Stimulated activated CD4-positive, alpha-beta T cell treated with anti-CD3 and anti-CD28 coated beads, Interleukin-2, amount 100 ng/mL, for 48 hours (primary cell): ENCODE results near the gene PRKAB1.

ENCODE experiments used
- DNase-seq, 2 donors: peaks; one replicate each; pipeline ENCODE4 v3.0.0-alpha.2; 2020

Gene PRKAB1

GRCh38 chr12:119714614-119715267 is 46.8 kb downstream of the PRKAB1 start:
- DNase-seq = no peak

GRCh38 chr12:119715268-119715620 is 47.3 kb downstream of the PRKAB1 start:
- no peak for DNase-seq

- no peak for DNase-seq
Observed at GRCh38 chr12:119718141-119718540, 50.2 kb downstream of the PRKAB1 start.

- no peak for DNase-seq
Observed at GRCh38 chr12:119720349-119720748, 52.4 kb downstream of the PRKAB1 start.

GRCh38 chr12:119721306-119721705 is 53.4 kb downstream of the PRKAB1 start:
- DNase-seq = no peak

- no peak for DNase-seq
Observed at GRCh38 chr12:119725523-119725922, 57.6 kb downstream of the PRKAB1 start.

- DNase-seq = no peak
Observed at GRCh38 chr12:119727600-119728443, 59.9 kb downstream of the PRKAB1 start.

- no peak for DNase-seq
Observed at GRCh38 chr12:119728444-119728745, 60.5 kb downstream of the PRKAB1 start.

GRCh38 chr12:119729871-119730270 is 61.9 kb downstream of the PRKAB1 start:
- DNase-seq = no peak

- DNase-seq = no peak
Observed at GRCh38 chr12:119730381-119730780, 62.4 kb downstream of the PRKAB1 start.
